ENCODE data around the gene SLC38A8. TPM values are rescaled to one million over a fixed set of nuclear protein-coding genes. Genes with fewer than 3 reads are reported as not detected.

SLC38A8 gene
- total and polyA plus RNA-seq, 4 donors: 1.2 TPM; not detected in 3

DNA sequence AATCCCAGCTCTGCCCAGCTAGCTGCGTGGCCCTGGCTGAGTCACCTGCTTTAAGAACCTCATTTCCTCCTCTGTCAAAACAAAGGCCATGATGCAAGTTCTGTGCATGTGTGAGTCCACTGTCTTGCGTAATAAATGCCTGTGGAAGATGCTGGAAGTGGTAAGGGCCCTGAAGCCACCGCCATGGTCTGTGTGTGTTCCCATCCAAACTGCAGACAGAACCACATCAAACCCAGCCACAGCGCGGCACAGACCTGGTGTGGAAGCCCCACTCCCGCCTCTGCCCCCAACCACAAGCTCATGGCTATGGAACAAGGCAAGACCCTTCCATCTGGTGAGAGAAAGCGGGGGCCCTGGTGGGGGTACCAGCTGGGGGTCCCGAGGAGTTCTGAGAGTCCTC lies 48.5 kb downstream of the SLC38A8 start:
- Histone ChIP-seq H3K4me3 (no peak overlapping the region), H3K9me3 (ENCODE audit: control insufficient read depth in 4 of 4, insufficient read depth in 3 of 4, low read length in 3 of 4) (no peaks in the 10 kb centered on the region), H3K27ac (ENCODE audit: low read depth in 1 of 2, low read length in 1 of 2) (peak overlapping the region in 1 of 2 donors; percentile 1), H3K36me3 (ENCODE audit: control insufficient read depth in 4 of 4, insufficient read depth in 4 of 4, low read length in 4 of 4) (no peaks in the 10 kb centered on the region), H3K9ac (ENCODE audit: insufficient read depth in 1 of 2, low read length in 2 of 2) (no peak overlapping the region), H3K4me1 (ENCODE audit: control insufficient read depth in 5 of 5, insufficient read depth in 5 of 5, low read length in 5 of 5) (peaks cover 0 to 3% (median 0%) of the 10 kb centered on the region in 5 donors), H3K27me3 (ENCODE audit: control insufficient read depth in 3 of 3, insufficient read depth in 3 of 3, low read length in 2 of 3) (no peaks in the 10 kb centered on the region)
- 54 to 70% methylated on average over 8 of the region's 8 CpGs for WGBS, 2 donors
- DNase-seq (peak in 1 of 3 donors; percentile 8), ATAC-seq (ENCODE audit: insufficient read depth, low FRiP score) (no peak)
- TF ChIP-seq, protein P1, sequence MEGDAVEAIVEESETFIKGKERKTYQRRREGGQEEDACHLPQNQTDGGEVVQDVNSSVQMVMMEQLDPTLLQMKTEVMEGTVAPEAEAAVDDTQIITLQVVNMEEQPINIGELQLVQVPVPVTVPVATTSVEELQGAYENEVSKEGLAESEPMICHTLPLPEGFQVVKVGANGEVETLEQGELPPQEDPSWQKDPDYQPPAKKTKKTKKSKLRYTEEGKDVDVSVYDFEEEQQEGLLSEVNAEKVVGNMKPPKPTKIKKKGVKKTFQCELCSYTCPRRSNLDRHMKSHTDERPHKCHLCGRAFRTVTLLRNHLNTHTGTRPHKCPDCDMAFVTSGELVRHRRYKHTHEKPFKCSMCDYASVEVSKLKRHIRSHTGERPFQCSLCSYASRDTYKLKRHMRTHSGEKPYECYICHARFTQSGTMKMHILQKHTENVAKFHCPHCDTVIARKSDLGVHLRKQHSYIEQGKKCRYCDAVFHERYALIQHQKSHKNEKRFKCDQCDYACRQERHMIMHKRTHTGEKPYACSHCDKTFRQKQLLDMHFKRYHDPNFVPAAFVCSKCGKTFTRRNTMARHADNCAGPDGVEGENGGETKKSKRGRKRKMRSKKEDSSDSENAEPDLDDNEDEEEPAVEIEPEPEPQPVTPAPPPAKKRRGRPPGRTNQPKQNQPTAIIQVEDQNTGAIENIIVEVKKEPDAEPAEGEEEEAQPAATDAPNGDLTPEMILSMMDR (IDR thresholded peaks at IDR 0.05; ENCODE audit: control extremely low read depth, extremely low read depth): no peak

DNA sequence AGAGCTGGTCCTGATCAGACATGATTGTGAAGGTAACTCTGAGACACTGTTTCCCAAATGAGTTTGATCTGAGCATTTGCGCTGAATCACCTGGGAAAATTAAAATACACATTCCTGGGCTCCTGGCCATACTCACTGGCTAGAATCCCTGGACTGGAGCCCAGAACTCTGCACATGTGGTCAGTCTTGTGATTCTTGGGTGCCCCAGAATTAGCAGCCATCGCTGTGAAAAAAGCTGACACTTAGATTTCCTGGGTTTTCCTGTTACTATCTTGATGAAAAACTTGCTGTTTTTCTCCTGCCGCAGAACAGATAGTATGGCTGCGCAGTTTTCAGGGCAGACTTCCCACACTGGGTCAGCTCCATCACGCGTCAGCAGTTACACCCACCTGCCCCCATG lies 50.0 kb downstream of the SLC38A8 start:
- peak in 1 of 3 donors; percentile 25 for DNase-seq
- Histone ChIP-seq H3K27ac (ENCODE audit: low read depth in 1 of 2, low read length in 1 of 2) (no peak overlapping the region), H3K4me3 (no peak overlapping the region), H3K4me1 (ENCODE audit: control insufficient read depth in 5 of 5, insufficient read depth in 5 of 5, low read length in 5 of 5) (peaks cover 0 to 3% (median 0%) of the 10 kb centered on the region in 5 donors), H3K36me3 (ENCODE audit: control insufficient read depth in 4 of 4, insufficient read depth in 4 of 4, low read length in 4 of 4) (no peaks in the 10 kb centered on the region), H3K27me3 (ENCODE audit: control insufficient read depth in 3 of 3, insufficient read depth in 3 of 3, low read length in 2 of 3) (no peaks in the 10 kb centered on the region), H3K9me3 (ENCODE audit: control insufficient read depth in 4 of 4, insufficient read depth in 3 of 4, low read length in 3 of 4) (no peaks in the 10 kb centered on the region), H3K9ac (ENCODE audit: insufficient read depth in 1 of 2, low read length in 2 of 2) (no peak overlapping the region)
- ATAC-seq (ENCODE audit: insufficient read depth, low FRiP score): no peak
- TF ChIP-seq, protein P1 (IDR thresholded peaks at IDR 0.05; ENCODE audit: control extremely low read depth, extremely low read depth): no peak
- WGBS, 2 donors: 77 to 85% methylated on average over 6 of the region's 6 CpGs

DNA sequence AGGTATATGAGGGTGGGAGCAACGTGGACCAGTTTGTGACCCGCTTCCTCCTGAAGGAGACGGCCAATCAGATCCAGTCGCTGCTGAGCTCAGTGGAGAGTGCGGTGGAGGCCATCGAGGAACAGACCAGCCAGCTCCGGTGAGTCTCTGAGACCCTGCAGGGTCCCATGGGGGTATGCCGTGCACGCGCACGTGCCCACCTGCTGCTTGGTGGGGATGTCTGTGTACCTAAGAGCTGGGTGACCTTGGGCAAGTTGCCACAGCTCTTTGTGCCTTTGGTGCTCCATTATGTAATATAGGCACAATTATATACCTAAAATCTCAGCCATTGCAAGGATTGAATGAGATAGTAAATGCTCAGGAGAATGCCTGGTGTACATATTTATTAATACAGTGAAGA lies 52.1 kb downstream of the SLC38A8 start:
- H3K4me3 ChIP-seq: no peak overlapping the region
- H3K36me3 ChIP-seq (ENCODE audit: control insufficient read depth in 4 of 4, insufficient read depth in 4 of 4, low read length in 4 of 4): no peaks in the 10 kb centered on the region
- DNase-seq (no peak), ATAC-seq (ENCODE audit: insufficient read depth, low FRiP score) (no peak)
- H3K27me3 ChIP-seq (ENCODE audit: control insufficient read depth in 3 of 3, insufficient read depth in 3 of 3, low read length in 2 of 3): no peaks in the 10 kb centered on the region
- no peak overlapping the region for H3K27ac ChIP-seq (ENCODE audit: low read depth in 1 of 2, low read length in 1 of 2)
- TF ChIP-seq, protein P1 (IDR thresholded peaks at IDR 0.05; ENCODE audit: control extremely low read depth, extremely low read depth): no peak
- 87 to 90% methylated on average over 11 of the region's 11 CpGs for WGBS, 2 donors
- H3K9me3 ChIP-seq (ENCODE audit: control insufficient read depth in 4 of 4, insufficient read depth in 3 of 4, low read length in 3 of 4): no peaks in the 10 kb centered on the region
- no peaks in the 10 kb centered on the region for H3K4me1 ChIP-seq (ENCODE audit: control insufficient read depth in 5 of 5, insufficient read depth in 5 of 5, low read length in 5 of 5)
- H3K9ac ChIP-seq (ENCODE audit: insufficient read depth in 1 of 2, low read length in 2 of 2): no peak overlapping the region

DNA sequence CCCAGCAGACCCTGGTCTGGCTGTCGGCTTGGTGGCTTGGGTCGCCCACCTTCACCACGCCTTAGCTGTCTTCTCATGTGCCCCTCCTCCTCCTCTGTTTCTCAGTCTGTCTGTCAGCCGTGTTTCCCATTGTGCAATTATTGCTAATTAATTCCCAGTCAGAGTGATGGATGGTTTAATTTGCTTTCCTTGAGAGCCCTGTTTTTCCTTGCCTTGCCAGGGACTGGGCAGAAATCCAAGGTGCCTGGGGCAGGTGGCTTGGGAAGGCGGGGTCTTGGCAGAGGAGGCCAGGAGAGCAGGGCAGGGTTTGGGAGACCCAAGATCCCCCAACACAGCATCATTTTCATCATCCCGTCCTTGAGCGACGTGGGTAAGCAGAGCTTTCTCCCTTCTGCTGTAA lies 53.3 kb downstream of the SLC38A8 start:
- no peak for DNase-seq
- no peak for ATAC-seq (ENCODE audit: insufficient read depth, low FRiP score)
- 71 to 85% methylated on average over 8 of the region's 8 CpGs for WGBS, 2 donors
- TF ChIP-seq, protein P1 (IDR thresholded peaks at IDR 0.05; ENCODE audit: control extremely low read depth, extremely low read depth): no peak
- no peaks in the 10 kb centered on the region for H3K36me3 ChIP-seq (ENCODE audit: control insufficient read depth in 4 of 4, insufficient read depth in 4 of 4, low read length in 4 of 4)
- no peak overlapping the region for H3K9ac ChIP-seq (ENCODE audit: insufficient read depth in 1 of 2, low read length in 2 of 2)
- no peak overlapping the region for H3K27ac ChIP-seq (ENCODE audit: low read depth in 1 of 2, low read length in 1 of 2)
- H3K27me3 ChIP-seq (ENCODE audit: control insufficient read depth in 3 of 3, insufficient read depth in 3 of 3, low read length in 2 of 3): no peaks in the 10 kb centered on the region
- no peaks in the 10 kb centered on the region for H3K4me1 ChIP-seq (ENCODE audit: control insufficient read depth in 5 of 5, insufficient read depth in 5 of 5, low read length in 5 of 5)
- no peaks in the 10 kb centered on the region for H3K9me3 ChIP-seq (ENCODE audit: control insufficient read depth in 4 of 4, insufficient read depth in 3 of 4, low read length in 3 of 4)
- no peak overlapping the region for H3K4me3 ChIP-seq

Measured in lung (tissue), 12 donors.